IPS-15b (cell line): ENCODE results near the gene MYO10.

ENCODE experiments used
- H3K27me3 ChIP-seq: one replicate; pipeline ENCODE4 v1.6.1; 2013; ENCODE audit warnings: low read length; ENCODE audit not compliant: control insufficient read depth, insufficient read depth
- H3K36me3 ChIP-seq: one replicate; pipeline ENCODE4 v1.6.1; 2013; ENCODE audit warnings: low read length; ENCODE audit not compliant: control insufficient read depth, insufficient read depth
- H3K4me1 ChIP-seq: one replicate; pipeline ENCODE4 v1.6.1; 2013; ENCODE audit warnings: mild to moderate bottlenecking, low read length; ENCODE audit not compliant: control insufficient read depth, insufficient read depth
- H3K4me3 ChIP-seq: one replicate; pipeline ENCODE4 v1.5.1; 2013; ENCODE audit warnings: low read depth, low read length
- H3K9ac ChIP-seq: one replicate; pipeline ENCODE4 v1.6.1; 2013; ENCODE audit warnings: low read depth, mild to moderate bottlenecking, low read length
- H3K9me3 ChIP-seq: one replicate; pipeline ENCODE4 v1.6.1; 2013; ENCODE audit warnings: mild to moderate bottlenecking, low read length; ENCODE audit not compliant: control insufficient read depth, insufficient read depth

The MYO10 gene

GRCh38 chr5:16924206-16924605 is 11.9 kb downstream of the MYO10 start:
- Histone ChIP-seq H3K9ac (no peak overlapping the region), H3K36me3 (no peaks in the 10 kb centered on the region), H3K9me3 (no peaks in the 10 kb centered on the region), H3K4me1 (no peaks in the 10 kb centered on the region), H3K27me3 (no peaks in the 10 kb centered on the region), H3K4me3 (no peak overlapping the region)

- H3K4me1 ChIP-seq = no peaks in the 10 kb centered on the region
- H3K36me3 ChIP-seq = no peaks in the 10 kb centered on the region
- no peaks in the 10 kb centered on the region for H3K9me3 ChIP-seq
- no peak overlapping the region for H3K9ac ChIP-seq
- H3K27me3 ChIP-seq = no peaks in the 10 kb centered on the region
- no peak overlapping the region for H3K4me3 ChIP-seq
These were observed 13.7 kb downstream of the MYO10 start for GRCh38 chr5:16922430-16922829.

- no peaks in the 10 kb centered on the region for H3K9me3 ChIP-seq
- H3K4me3 ChIP-seq = no peak overlapping the region
- H3K36me3 ChIP-seq = no peaks in the 10 kb centered on the region
- H3K4me1 ChIP-seq = no peaks in the 10 kb centered on the region
- no peak overlapping the region for H3K9ac ChIP-seq
- H3K27me3 ChIP-seq = no peaks in the 10 kb centered on the region
These were observed 14.9 kb downstream of the MYO10 start for GRCh38 chr5:16921211-16921610.

GRCh38 chr5:16920109-16920816 is 15.8 kb downstream of the MYO10 start:
- H3K36me3 ChIP-seq = no peaks in the 10 kb centered on the region
- H3K4me3 ChIP-seq = no peak overlapping the region
- H3K9me3 ChIP-seq = no peaks in the 10 kb centered on the region
- H3K27me3 ChIP-seq = no peaks in the 10 kb centered on the region
- no peaks in the 10 kb centered on the region for H3K4me1 ChIP-seq
- no peak overlapping the region for H3K9ac ChIP-seq

GRCh38 chr5:16918891-16919671 is 17.0 kb downstream of the MYO10 start:
- no peak overlapping the region for H3K4me3 ChIP-seq
- H3K9me3 ChIP-seq = no peaks in the 10 kb centered on the region
- no peaks in the 10 kb centered on the region for H3K36me3 ChIP-seq
- no peaks in the 10 kb centered on the region for H3K27me3 ChIP-seq
- H3K9ac ChIP-seq = no peak overlapping the region
- no peaks in the 10 kb centered on the region for H3K4me1 ChIP-seq

- H3K9ac ChIP-seq = no peak overlapping the region
- no peaks in the 10 kb centered on the region for H3K36me3 ChIP-seq
- peaks cover 5% of the 10 kb centered on the region for H3K4me1 ChIP-seq
- H3K27me3 ChIP-seq = no peaks in the 10 kb centered on the region
- no peaks in the 10 kb centered on the region for H3K9me3 ChIP-seq
- H3K4me3 ChIP-seq = no peak overlapping the region
These were observed 17.9 kb downstream of the MYO10 start for GRCh38 chr5:16918156-16918555.

- peaks cover 5% of the 10 kb centered on the region for H3K4me1 ChIP-seq
- no peak overlapping the region for H3K9ac ChIP-seq
- H3K9me3 ChIP-seq = no peaks in the 10 kb centered on the region
- no peaks in the 10 kb centered on the region for H3K36me3 ChIP-seq
- H3K4me3 ChIP-seq = no peak overlapping the region
- no peaks in the 10 kb centered on the region for H3K27me3 ChIP-seq
These were observed 19.7 kb downstream of the MYO10 start for GRCh38 chr5:16916262-16916878.

GRCh38 chr5:16914584-16914983 is 21.5 kb downstream of the MYO10 start:
- no peak overlapping the region for H3K4me3 ChIP-seq
- no peaks in the 10 kb centered on the region for H3K9me3 ChIP-seq
- H3K9ac ChIP-seq = no peak overlapping the region
- H3K27me3 ChIP-seq = no peaks in the 10 kb centered on the region
- H3K4me1 ChIP-seq = peaks cover 5% of the 10 kb centered on the region
- no peaks in the 10 kb centered on the region for H3K36me3 ChIP-seq

GRCh38 chr5:16914108-16914435 is 22.0 kb downstream of the MYO10 start:
- Histone ChIP-seq H3K9me3 (no peaks in the 10 kb centered on the region), H3K9ac (no peak overlapping the region), H3K27me3 (no peaks in the 10 kb centered on the region), H3K4me3 (no peak overlapping the region), H3K4me1 (peaks cover 5% of the 10 kb centered on the region), H3K36me3 (no peaks in the 10 kb centered on the region)

GRCh38 chr5:16913187-16914107 is 22.6 kb downstream of the MYO10 start:
- Histone ChIP-seq H3K27me3 (no peaks in the 10 kb centered on the region), H3K4me1 (peaks cover 5% of the 10 kb centered on the region), H3K4me3 (no peak overlapping the region), H3K9ac (no peak overlapping the region), H3K9me3 (no peaks in the 10 kb centered on the region), H3K36me3 (no peaks in the 10 kb centered on the region)

- Histone ChIP-seq H3K27me3 (no peaks in the 10 kb centered on the region), H3K9ac (no peak overlapping the region), H3K36me3 (no peaks in the 10 kb centered on the region), H3K9me3 (no peaks in the 10 kb centered on the region), H3K4me1 (peaks cover 5% of the 10 kb centered on the region), H3K4me3 (no peak overlapping the region)
These were observed 24.0 kb downstream of the MYO10 start for GRCh38 chr5:16912080-16912479.
